Activated B cell treated with CpG ODN at 0.5 μM for 24 hours (primary cell): ENCODE data around the gene MRPL9. TPM values are rescaled to one million over a fixed set of nuclear protein-coding genes. Genes with fewer than 3 reads are reported as not detected.
"Not testable (repeated sequence)": the region's sequence is repeated elsewhere in the genome, so short reads cannot be mapped to it uniquely, and the experiment has no call there.

Experiments used
- ATAC-seq: fragments of 200-7000 bp; cut with Tn5 transposase; one replicate; pipeline ENCODE4 v1.10.0; 2021; ENCODE audit warnings: low read depth, mild to moderate bottlenecking, moderate library complexity
- CTCF ChIA-PET: fragments of 350-600 bp; sonication (Branson Sonifier 250); formaldehyde crosslinking; loops from one replicate; lab custom pipeline; 2021; ENCODE audit warnings: antibody characterized with exemption; lab: Charles Lee
- POLR2A ChIA-PET: fragments of 350-600 bp; sonication (Branson Sonifier 250); formaldehyde crosslinking; loops from one replicate; lab custom pipeline; 2021; ENCODE audit warnings: antibody characterized with exemption; lab: Charles Lee
- DNase-seq: peaks from one replicate; pipeline ENCODE4 v3.0.0; 2022
- H3K27ac Mint-ChIP-seq: one replicate; pipeline ENCODE4 v1.8.0; 2020; ENCODE audit warnings: mixed read lengths
- H3K27me3 Mint-ChIP-seq: one replicate; pipeline ENCODE4 v1.8.0; 2021; ENCODE audit warnings: mixed read lengths
- H3K36me3 Mint-ChIP-seq: one replicate; pipeline ENCODE4 v1.8.0; 2021; ENCODE audit warnings: low read depth, mixed read lengths
- H3K4me1 Mint-ChIP-seq: one replicate; pipeline ENCODE4 v1.8.0; 2021; ENCODE audit warnings: mixed read lengths
- H3K4me3 Mint-ChIP-seq: one replicate; pipeline ENCODE4 v1.8.0; 2020; ENCODE audit warnings: mild to moderate bottlenecking, mixed read lengths
- H3K9me3 Mint-ChIP-seq: one replicate; pipeline ENCODE4 v1.8.0; 2020; ENCODE audit warnings: mixed read lengths
- intact Hi-C: fragments of 100-400 bp; cut with micrococcal nuclease; formaldehyde crosslinking; loops from one replicate; pipeline ENCODE4 v1.15.1; 2024
- total RNA-seq: library from RNA; stranded (reverse); gene quantifications from 2 replicates; pipeline ENCODE4 v1.2.3, GENCODE V29; 2022
- TF ChIP-seq, protein P1 (sequence below): fragments of 200-600 bp; IDR thresholded peaks from one replicate; pipeline ENCODE4 v1.8.0; 2022; ENCODE audit warnings: antibody characterized with exemption, mild to moderate bottlenecking

The MRPL9 gene
- total RNA-seq, 1 donor from 2014 or later, result 96.2 TPM

DNA sequence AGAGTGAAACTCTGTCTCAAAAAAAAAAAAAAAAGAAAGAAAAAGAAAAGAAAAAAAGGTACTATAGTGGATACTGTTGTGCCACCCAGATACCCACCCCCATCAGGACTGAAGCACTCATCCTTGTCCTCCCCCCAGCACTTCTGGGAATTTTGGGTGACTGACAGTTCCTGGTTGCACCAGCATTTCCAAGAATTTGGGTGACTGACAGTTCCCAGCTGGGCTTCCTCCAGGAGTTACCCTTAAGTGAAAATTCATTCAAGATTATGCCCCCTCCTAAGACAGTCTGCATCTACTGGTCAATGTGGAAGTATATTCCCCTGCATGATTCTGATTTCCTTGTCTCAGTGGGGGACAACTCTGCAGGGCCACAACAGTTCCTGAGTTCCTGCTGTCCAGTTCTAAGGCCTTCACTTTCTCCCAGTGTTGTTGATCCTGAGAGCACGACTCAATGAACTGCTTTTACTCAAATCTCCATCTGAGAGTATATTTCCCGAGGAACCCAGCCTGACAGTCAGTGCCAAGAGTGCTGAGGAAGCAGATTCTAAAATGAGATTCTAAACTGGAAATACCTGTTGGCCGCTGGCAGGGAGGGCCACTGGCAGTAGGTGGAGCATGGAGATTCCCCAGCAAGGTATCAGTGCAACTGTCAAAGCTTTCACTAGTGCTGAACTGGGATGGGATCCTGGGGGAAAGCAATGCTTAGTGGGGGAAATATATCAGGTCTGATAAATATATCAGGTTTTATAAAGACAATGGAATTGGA is 23.5 kb downstream of the MRPL9 start:
- ChIA-PET POLR2A (no interaction called here), CTCF (no interaction called here)
- intact Hi-C loops, result no loop called here
- peaks cover 19% of the 10 kb centered on the region for H3K9me3 Mint-ChIP-seq
- no peak overlapping the region for H3K27ac Mint-ChIP-seq
- TF ChIP-seq, protein P1, sequence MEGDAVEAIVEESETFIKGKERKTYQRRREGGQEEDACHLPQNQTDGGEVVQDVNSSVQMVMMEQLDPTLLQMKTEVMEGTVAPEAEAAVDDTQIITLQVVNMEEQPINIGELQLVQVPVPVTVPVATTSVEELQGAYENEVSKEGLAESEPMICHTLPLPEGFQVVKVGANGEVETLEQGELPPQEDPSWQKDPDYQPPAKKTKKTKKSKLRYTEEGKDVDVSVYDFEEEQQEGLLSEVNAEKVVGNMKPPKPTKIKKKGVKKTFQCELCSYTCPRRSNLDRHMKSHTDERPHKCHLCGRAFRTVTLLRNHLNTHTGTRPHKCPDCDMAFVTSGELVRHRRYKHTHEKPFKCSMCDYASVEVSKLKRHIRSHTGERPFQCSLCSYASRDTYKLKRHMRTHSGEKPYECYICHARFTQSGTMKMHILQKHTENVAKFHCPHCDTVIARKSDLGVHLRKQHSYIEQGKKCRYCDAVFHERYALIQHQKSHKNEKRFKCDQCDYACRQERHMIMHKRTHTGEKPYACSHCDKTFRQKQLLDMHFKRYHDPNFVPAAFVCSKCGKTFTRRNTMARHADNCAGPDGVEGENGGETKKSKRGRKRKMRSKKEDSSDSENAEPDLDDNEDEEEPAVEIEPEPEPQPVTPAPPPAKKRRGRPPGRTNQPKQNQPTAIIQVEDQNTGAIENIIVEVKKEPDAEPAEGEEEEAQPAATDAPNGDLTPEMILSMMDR, result no peak
- H3K4me3 Mint-ChIP-seq, result no peak overlapping the region
- no peak for DNase-seq
- no peak for ATAC-seq
- peaks cover 4% of the 10 kb centered on the region for H3K27me3 Mint-ChIP-seq
- H3K36me3 Mint-ChIP-seq, result no peaks in the 10 kb centered on the region
- no peaks in the 10 kb centered on the region for H3K4me1 Mint-ChIP-seq

DNA sequence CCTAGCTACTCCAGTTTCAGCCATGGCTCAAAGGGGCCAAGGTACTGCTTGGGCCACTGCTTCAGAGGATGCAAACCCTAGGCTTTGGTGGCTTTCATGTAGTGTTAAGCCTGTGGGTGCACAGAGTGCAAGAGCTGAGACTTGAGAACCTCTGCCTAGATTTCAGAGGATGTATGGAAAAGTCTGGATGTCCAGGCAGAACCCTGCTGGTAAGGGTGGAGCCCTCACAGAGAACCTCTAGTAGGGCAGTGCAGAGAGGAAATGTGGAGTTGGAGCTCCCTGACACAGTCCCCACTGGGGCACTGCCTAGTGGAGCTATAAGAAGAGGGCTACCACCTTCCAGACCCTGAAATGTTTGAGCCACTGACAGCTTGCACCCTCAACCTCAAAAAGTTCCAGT is 25.8 kb downstream of the MRPL9 start:
- POLR2A ChIA-PET, result no interaction called here
- Mint-ChIP-seq H3K9me3 (peaks cover 19% of the 10 kb centered on the region), H3K4me1 (no peaks in the 10 kb centered on the region), H3K36me3 (no peaks in the 10 kb centered on the region), H3K27ac (no peak overlapping the region), H3K27me3 (peaks cover 4% of the 10 kb centered on the region), H3K4me3 (no peak overlapping the region)
- CTCF ChIA-PET, result no interaction called here
- no peak for DNase-seq
- TF ChIP-seq, protein P1, result no peak
- intact Hi-C loops, result no loop called here
- ATAC-seq, result no peak

DNA sequence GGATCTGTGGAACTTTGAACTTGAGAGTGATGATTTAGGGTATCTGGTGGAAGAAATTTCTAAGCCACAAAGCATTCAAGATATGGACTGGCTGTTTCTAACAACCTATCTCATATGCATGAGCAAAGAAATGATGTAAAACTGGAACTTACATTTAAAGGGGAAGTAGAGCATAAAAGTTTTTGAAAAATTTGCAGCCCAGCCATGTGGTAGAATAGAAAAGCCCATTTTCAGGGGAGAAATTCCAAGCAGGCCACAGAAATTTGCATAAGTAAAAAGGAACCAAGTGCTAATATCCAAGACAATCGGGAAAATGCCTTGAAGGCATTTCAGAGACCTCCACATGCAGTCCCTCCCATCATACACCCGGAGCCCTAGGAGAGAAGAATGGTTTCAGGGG is 26.3 kb downstream of the MRPL9 start:
- no peak for DNase-seq
- Mint-ChIP-seq H3K4me1 (no peaks in the 10 kb centered on the region), H3K4me3 (no peak overlapping the region), H3K27ac (no peak overlapping the region), H3K36me3 (no peaks in the 10 kb centered on the region), H3K9me3 (peaks cover 19% of the 10 kb centered on the region), H3K27me3 (peaks cover 4% of the 10 kb centered on the region)
- ATAC-seq, result no peak
- POLR2A ChIA-PET, result no interaction called here
- CTCF ChIA-PET, result no interaction called here
- intact Hi-C loops, result no loop called here
- TF ChIP-seq, protein P1, result no peak

DNA sequence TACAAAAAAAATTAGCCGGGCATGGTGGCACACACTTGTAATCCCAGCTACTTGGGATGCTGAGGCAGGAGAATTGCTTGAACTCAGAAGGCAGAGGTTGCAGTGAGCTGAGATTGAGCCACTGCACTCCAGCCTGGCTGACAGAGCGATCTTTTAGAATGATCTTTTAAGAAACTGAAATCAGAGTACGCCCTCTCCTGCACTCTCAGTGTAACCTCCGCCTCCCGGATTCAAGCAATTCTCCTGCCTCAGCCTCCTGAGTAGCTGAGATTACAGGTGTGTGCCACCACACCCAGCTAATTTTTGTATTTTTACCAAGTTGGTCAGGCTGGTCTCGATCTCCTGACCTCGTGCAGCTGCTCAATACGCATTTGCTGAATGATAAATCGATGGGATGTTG is 29.3 kb downstream of the MRPL9 start:
- H3K27ac Mint-ChIP-seq, H3K36me3 Mint-ChIP-seq, ATAC-seq, DNase-seq, H3K4me3 Mint-ChIP-seq, POLR2A ChIA-PET, H3K4me1 Mint-ChIP-seq: not testable (repeated sequence)
- intact Hi-C loops, result loop anchor here (2.0 kb wide), 1 partner anchor 433 kb away; no protein-coding TSS in a partner anchor
- Mint-ChIP-seq H3K9me3 (peaks cover 19% of the 10 kb centered on the region), H3K27me3 (peaks cover 21% of the 10 kb centered on the region)
- CTCF ChIA-PET, result interaction anchor here (0.7 to 2.1 kb wide), 4 partner anchors 136 to 290 kb away, joined by 3 to 9 read pairs (median 6); no protein-coding TSS in a partner anchor

DNA sequence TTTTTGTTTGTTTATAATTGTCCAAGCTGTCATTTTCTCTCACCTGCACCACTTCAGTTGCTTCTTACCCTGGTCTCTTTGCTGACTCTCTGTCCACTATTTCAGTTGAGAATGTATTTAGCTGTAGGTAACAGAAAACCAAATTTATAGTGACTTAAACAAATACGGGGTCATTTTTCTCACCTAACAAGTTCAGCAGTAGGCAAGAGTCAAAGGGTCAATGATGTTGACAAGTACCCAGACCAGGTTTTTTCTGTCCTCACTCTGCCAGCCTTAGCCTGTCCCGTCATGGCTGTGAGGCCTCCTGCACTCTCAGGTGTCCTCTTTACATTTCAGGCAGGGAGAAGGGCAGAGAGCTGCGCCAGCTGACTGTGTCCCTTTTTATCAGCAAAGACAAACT is 30.2 kb downstream of the MRPL9 start:
- CTCF ChIA-PET, result interaction anchor here (2.1 kb wide), 1 partner anchor 289 kb away, joined by 9 read pairs; no protein-coding TSS in a partner anchor
- H3K9me3 Mint-ChIP-seq, result peaks cover 16% of the 10 kb centered on the region
- no peaks in the 10 kb centered on the region for H3K4me1 Mint-ChIP-seq
- no peak overlapping the region for H3K27ac Mint-ChIP-seq
- intact Hi-C loops, result no loop called here
- H3K4me3 Mint-ChIP-seq, result no peak overlapping the region
- no peak for ATAC-seq
- no peak for DNase-seq
- POLR2A ChIA-PET, result no interaction called here
- H3K27me3 Mint-ChIP-seq, result peaks cover 28% of the 10 kb centered on the region
- H3K36me3 Mint-ChIP-seq, result no peaks in the 10 kb centered on the region
- TF ChIP-seq, protein P1, result no peak
